Sigmoid colon (tissue), 4 donors: Measurements from ENCODE around the gene GALR2.

ENCODE experiments used
- EP300 ChIP-seq, 4 donors: sonication (generic); formaldehyde crosslinking; IDR thresholded peaks; one replicate each; pipeline ENCODE4 v1.6.1; 2017; ENCODE audit warnings: antibody characterized with exemption in 4 of 4
- POLR2A ChIP-seq, 2 donors: fragments of 450-650 bp; IDR thresholded peaks; one replicate each; pipeline ENCODE4 v1.6.1; 2016; ENCODE audit warnings: antibody characterized with exemption in 2 of 2, mild to moderate bottlenecking in 2 of 2, moderate library complexity in 2 of 2
- POLR2AphosphoS5 ChIP-seq, 4 donors: sonication (generic); formaldehyde crosslinking; IDR thresholded peaks; one replicate each; pipeline ENCODE4 v1.6.1; 2017; ENCODE audit warnings: antibody characterized with exemption in 4 of 4
- TF ChIP-seq, protein P1 (sequence below), 4 experiments: fragments of 450-650 bp in 3 of 4; fragments of 200-600 bp in 1 of 4; IDR thresholded peaks; one replicate each; pipeline ENCODE4 v1.5.1; 2016 to 2019; ENCODE audit warnings: antibody characterized with exemption in 4 of 4, mild to moderate bottlenecking in 3 of 4, moderate library complexity in 2 of 4

DNA sequence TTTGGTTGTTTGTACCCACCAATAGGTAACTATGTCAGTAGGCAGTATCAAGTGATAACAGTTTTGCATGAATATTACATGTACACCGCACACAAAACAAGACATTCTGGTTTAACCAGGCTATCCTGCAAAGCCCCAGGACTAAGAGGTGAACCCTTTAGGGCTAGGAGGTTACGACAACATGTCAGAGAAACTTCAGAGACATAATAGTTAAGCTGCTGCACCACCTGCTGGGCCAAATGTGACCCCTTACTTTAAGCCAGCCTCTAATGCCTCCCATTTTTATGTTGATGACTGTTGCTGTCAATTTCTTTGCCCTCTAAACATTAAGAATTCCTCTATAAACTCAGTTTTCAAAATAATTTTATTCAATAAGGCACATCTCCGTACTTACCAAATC is 17.7 kb upstream of the GALR2 start:
- no peak for TF ChIP-seq POLR2A (IDR thresholded peaks at IDR 0.05)
- TF ChIP-seq, protein P1, sequence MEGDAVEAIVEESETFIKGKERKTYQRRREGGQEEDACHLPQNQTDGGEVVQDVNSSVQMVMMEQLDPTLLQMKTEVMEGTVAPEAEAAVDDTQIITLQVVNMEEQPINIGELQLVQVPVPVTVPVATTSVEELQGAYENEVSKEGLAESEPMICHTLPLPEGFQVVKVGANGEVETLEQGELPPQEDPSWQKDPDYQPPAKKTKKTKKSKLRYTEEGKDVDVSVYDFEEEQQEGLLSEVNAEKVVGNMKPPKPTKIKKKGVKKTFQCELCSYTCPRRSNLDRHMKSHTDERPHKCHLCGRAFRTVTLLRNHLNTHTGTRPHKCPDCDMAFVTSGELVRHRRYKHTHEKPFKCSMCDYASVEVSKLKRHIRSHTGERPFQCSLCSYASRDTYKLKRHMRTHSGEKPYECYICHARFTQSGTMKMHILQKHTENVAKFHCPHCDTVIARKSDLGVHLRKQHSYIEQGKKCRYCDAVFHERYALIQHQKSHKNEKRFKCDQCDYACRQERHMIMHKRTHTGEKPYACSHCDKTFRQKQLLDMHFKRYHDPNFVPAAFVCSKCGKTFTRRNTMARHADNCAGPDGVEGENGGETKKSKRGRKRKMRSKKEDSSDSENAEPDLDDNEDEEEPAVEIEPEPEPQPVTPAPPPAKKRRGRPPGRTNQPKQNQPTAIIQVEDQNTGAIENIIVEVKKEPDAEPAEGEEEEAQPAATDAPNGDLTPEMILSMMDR (IDR thresholded peaks at IDR 0.05), result no peak
- no peak for TF ChIP-seq POLR2AphosphoS5 (IDR thresholded peaks at IDR 0.05)
- TF ChIP-seq EP300 (IDR thresholded peaks at IDR 0.05), result no peak
